Muscle layer of colon (tissue), 2 donors: ENCODE measurements around the gene PRRX2.

ENCODE experiments used
- H3K27ac ChIP-seq: one replicate; pipeline ENCODE4 v1.7.0; 2013; ENCODE audit warnings: low read depth, mild to moderate bottlenecking, low read length, moderate library complexity
- H3K27me3 ChIP-seq, 2 donors: one replicate each; pipeline ENCODE4 v1.7.0; 2013; ENCODE audit warnings: low read length in 2 of 2, mild to moderate bottlenecking in 2 of 2; ENCODE audit not compliant: insufficient read depth in 2 of 2, control insufficient read depth in 1 of 2
- H3K36me3 ChIP-seq: one replicate; pipeline ENCODE4 v1.7.0; 2013; ENCODE audit warnings: mild to moderate bottlenecking, low read length; ENCODE audit not compliant: insufficient read depth
- H3K4me1 ChIP-seq: one replicate; pipeline ENCODE4 v1.7.0; 2013; ENCODE audit warnings: mild to moderate bottlenecking, low read length; ENCODE audit not compliant: insufficient read depth
- H3K4me3 ChIP-seq, 2 donors: one replicate each; pipeline ENCODE4 v1.7.0; 2013; ENCODE audit warnings: low read length in 2 of 2, low read depth in 1 of 2, mild to moderate bottlenecking in 1 of 2, moderate library complexity in 1 of 2
- H3K9ac ChIP-seq: one replicate; pipeline ENCODE4 v1.7.0; 2013; ENCODE audit warnings: low read length
- H3K9me3 ChIP-seq: one replicate; pipeline ENCODE4 v1.7.0; 2013; ENCODE audit warnings: mild to moderate bottlenecking, low read length
- donor health status: abdominal sarcoma.
- donor health status: Adenocarcinoma of cecum.

The PRRX2 gene

DNA sequence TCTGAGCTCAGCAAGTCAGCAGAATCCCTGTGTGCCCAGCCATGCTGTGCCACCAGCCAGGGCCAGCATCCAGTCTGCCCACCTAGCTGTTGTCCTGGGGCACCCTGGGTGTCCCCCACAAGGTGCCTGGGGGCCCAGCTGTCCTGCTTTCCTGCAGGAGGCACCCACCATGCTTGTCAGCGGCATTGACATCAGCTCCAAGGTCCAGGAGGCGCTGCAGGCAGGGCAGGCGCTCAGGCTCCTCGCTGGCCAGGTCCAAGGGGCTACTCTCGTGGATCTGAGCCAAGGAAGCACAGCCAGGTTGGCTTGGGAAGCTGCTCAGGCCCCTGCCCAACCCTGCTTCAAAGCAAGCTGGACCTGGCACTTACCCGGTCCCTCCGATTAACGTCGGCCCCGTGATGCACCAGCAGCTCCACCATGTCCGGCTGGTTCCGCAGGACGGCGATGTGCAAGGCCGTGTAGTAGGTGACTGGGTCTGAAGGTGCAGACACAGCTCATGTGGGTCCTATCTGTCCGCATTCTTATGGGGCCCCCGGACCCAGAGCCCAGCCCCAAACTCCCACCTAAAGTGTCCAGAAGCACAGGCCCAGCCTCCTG, 26.3 kb upstream of the PRRX2 start:
- Histone ChIP-seq H3K36me3 (peaks cover 44% of the 10 kb centered on the region), H3K27ac (no peak overlapping the region), H3K4me3 (no peak overlapping the region), H3K9me3 (no peaks in the 10 kb centered on the region), H3K27me3 (no peaks in the 10 kb centered on the region), H3K4me1 (peaks cover 21% of the 10 kb centered on the region), H3K9ac (no peak overlapping the region)

DNA sequence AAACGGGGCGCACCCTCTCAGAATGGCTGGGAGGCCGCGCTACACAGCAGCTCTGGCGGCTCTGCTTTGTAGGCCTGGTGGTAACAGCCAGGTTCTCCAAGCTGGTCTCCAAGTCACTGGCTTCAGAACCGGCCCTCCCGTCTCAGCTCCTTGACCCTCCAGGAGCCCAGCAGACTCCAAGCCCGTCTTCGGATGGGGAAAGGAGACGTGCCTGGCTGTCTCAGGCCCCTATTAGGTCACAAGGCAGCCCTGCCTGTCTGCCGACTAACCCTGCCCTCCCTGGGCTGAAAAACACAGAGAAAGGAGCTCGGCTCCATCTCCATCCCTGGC, 25.7 kb upstream of the PRRX2 start:
- no peaks in the 10 kb centered on the region for H3K27me3 ChIP-seq
- no peak overlapping the region for H3K27ac ChIP-seq
- H3K9me3 ChIP-seq, result no peaks in the 10 kb centered on the region
- H3K4me1 ChIP-seq, result peaks cover 21% of the 10 kb centered on the region
- H3K4me3 ChIP-seq, result no peak overlapping the region
- no peak overlapping the region for H3K9ac ChIP-seq
- H3K36me3 ChIP-seq, result peaks cover 38% of the 10 kb centered on the region

DNA sequence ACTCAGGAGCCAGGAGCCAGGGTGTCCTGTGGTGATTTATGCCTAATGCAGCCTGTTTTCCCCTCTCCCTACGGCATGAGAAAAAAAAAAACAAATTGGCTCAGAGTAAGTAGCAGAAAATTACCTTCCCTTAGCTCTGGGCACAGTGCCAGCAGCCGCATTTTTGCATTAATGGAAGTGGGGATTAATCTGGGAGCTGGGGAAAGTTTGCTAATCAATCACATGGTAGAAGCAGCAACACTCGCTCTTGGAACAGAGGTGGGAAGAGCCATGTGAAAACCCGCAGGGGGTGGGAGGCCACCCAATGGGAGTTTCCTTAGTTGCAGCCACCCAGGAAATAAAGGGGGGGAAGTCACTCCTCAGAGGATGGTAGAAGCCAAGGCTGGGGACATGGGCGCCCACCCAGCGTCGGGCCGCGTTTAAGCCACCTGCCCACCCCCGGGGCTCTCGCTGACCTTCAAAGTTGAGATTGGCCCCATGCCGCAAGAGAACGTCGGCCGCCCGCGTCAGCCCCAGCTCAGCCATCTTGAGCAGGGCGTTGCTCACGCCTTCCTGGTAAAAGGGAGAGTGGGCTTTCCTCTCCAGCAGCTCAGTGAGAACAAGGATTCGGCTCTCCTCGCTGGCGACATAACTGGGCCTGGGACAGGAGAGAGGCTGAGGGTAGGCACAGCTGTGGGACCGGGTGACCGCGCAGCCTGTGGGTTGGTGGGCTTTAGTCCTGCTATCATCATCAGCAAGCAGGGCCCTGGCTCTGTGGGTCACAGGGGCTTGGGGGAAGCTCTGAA, 25.2 kb upstream of the PRRX2 start:
- H3K27ac ChIP-seq, result no peak overlapping the region
- H3K4me1 ChIP-seq, result peaks cover 21% of the 10 kb centered on the region
- peak overlapping the region in 1 of 2 donors; percentile 87 for H3K4me3 ChIP-seq
- H3K9me3 ChIP-seq, result no peaks in the 10 kb centered on the region
- no peaks in the 10 kb centered on the region for H3K27me3 ChIP-seq
- H3K9ac ChIP-seq, result no peak overlapping the region
- H3K36me3 ChIP-seq, result peaks cover 34% of the 10 kb centered on the region

- no peaks in the 10 kb centered on the region for H3K9me3 ChIP-seq
- H3K4me3 ChIP-seq, result peak overlapping the region; percentile 87 to 88
- H3K9ac ChIP-seq, result peak overlapping the region; percentile 53
- H3K4me1 ChIP-seq, result peaks cover 21% of the 10 kb centered on the region
- peak overlapping the region; percentile 59 for H3K27ac ChIP-seq
- H3K27me3 ChIP-seq, result no peaks in the 10 kb centered on the region
- peaks cover 28% of the 10 kb centered on the region for H3K36me3 ChIP-seq
These were observed 24.3 kb upstream of the PRRX2 start for GRCh38 chr9:129640871-129641749.

- Histone ChIP-seq H3K27me3 (no peaks in the 10 kb centered on the region), H3K4me3 (peak within 1 kb of the TSS; percentile 87 to 88), H3K4me1 (peaks cover 21% of the 10 kb centered on the region), H3K27ac (peak within 1 kb of the TSS; percentile 86), H3K36me3 (peaks cover 26% of the 10 kb centered on the region), H3K9me3 (no peaks in the 10 kb centered on the region), H3K9ac (peak within 1 kb of the TSS; percentile 53)
These were observed 23.5 kb upstream of the PRRX2 start, which contains the start of gene ASB6 for GRCh38 chr9:129641750-129642585. TSS of gene ASB6 (minus strand) at chr9:129642151. CDS start at chr9:129641999, 152 bp downstream.

DNA sequence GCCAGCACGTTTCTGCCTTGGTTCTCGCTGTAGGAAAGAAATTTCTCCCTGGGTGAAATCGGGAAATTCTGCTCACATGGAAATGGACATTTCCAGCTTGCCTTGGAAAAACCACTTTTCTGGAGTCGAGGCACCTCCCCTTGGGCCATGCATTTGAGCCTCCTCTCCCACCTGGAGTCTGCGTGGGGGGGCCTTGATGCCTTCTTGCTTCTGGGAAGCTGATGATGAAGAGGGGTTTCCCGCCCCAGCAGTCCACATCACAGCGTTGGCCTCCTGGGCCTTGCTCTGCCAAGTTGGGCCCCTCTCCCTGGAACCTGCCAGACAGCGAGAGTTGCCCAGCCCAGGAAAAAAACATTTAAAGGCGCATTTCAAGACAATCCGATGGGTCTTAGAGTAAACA, 21.7 kb upstream of the PRRX2 start:
- Histone ChIP-seq H3K9me3 (no peaks in the 10 kb centered on the region), H3K4me3 (no peak overlapping the region), H3K27ac (no peak overlapping the region), H3K9ac (no peak overlapping the region), H3K4me1 (peaks cover 21% of the 10 kb centered on the region), H3K36me3 (peaks cover 8% of the 10 kb centered on the region), H3K27me3 (no peaks in the 10 kb centered on the region)

GRCh38 chr9:129644365-129644764, 21.1 kb upstream of the PRRX2 start:
- H3K4me3 ChIP-seq, result no peak overlapping the region
- H3K27ac ChIP-seq, result no peak overlapping the region

GRCh38 chr9:129644902-129645301, 20.5 kb upstream of the PRRX2 start:
- no peaks in the 10 kb centered on the region for H3K36me3 ChIP-seq
- no peaks in the 10 kb centered on the region for H3K9me3 ChIP-seq
- H3K4me3 ChIP-seq, result no peak overlapping the region
- H3K27ac ChIP-seq, result no peak overlapping the region
- peaks cover 18% of the 10 kb centered on the region for H3K4me1 ChIP-seq
- no peak overlapping the region for H3K9ac ChIP-seq
- no peaks in the 10 kb centered on the region for H3K27me3 ChIP-seq

More at GRCh38 chr9:129644365-129644764, 21.1 kb upstream of the PRRX2 start:
- peaks cover 21% of the 10 kb centered on the region for H3K4me1 ChIP-seq
- no peaks in the 10 kb centered on the region for H3K9me3 ChIP-seq
- H3K9ac ChIP-seq, result no peak overlapping the region
- H3K27me3 ChIP-seq, result no peaks in the 10 kb centered on the region
- H3K36me3 ChIP-seq, result peaks cover 2% of the 10 kb centered on the region

DNA sequence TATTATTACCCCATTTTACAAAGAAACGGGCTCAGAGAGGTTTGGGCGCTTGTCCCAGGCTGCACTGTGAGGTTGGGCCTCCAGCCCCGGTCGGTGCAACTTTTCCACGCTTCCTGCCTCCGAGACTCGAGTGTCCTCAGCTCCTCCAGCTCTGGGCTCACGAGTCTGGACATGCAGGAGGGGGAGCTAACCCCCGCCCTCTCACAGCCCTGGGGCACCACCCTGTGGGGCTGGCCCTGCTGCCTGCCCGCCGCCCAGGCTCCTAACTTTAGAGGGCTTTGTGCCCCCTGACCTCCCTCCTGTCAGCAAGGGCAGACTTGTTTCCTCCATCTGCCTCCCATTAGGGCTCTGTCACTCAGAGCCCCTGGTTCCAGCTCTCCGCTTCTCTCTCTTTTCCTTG, 19.2 kb upstream of the PRRX2 start:
- no peaks in the 10 kb centered on the region for H3K9me3 ChIP-seq
- no peak overlapping the region for H3K9ac ChIP-seq
- H3K27ac ChIP-seq, result no peak overlapping the region
- H3K4me3 ChIP-seq, result no peak overlapping the region
- no peaks in the 10 kb centered on the region for H3K27me3 ChIP-seq
- H3K4me1 ChIP-seq, result peaks cover 5% of the 10 kb centered on the region
- no peaks in the 10 kb centered on the region for H3K36me3 ChIP-seq

DNA sequence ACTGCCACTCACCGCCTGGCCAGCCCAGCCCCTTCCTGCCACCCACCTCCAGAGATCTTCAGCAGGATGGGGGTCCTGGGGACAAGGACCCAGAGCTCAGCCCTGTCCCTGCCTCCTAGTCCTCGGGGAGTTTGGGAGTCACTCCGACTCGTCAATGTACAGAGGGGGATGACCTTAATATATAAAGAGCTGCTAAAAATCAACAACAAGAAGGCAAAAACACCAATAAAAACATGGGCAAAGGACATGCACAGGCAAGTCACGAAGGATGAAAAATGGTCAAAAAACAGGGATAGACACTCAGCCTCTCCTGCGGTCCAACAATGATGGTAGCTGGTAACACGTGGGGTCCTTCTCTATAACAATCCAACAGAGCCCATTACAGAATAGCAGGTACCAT, 18.8 kb upstream of the PRRX2 start:
- H3K9ac ChIP-seq, result no peak overlapping the region
- H3K27ac ChIP-seq, result no peak overlapping the region
- no peak overlapping the region for H3K4me3 ChIP-seq
- H3K27me3 ChIP-seq, result no peaks in the 10 kb centered on the region
- no peaks in the 10 kb centered on the region for H3K9me3 ChIP-seq
- peaks cover 4% of the 10 kb centered on the region for H3K4me1 ChIP-seq
- no peaks in the 10 kb centered on the region for H3K36me3 ChIP-seq

DNA sequence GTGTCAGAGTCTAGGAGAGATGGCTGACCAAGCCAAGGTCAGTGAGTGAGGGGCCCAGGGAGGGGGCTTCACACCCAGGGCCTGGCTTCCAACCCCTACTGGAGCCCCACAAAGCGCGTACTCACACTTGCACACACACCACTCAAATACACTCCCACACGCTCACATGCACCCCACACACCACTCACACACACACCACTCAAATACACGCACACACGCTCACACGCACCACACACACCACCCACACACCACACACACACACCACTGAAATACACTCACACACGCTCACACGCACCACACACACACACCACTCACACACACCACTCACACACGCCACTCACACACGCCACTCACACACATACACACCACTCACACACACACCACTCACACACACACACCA, 17.8 kb upstream of the PRRX2 start:
- no peak overlapping the region for H3K27ac ChIP-seq
- peaks cover under 1% of the 10 kb centered on the region for H3K4me1 ChIP-seq

More for the DNA sequence above, 17.8 kb upstream of the PRRX2 start:
- Histone ChIP-seq H3K36me3 (no peaks in the 10 kb centered on the region), H3K9me3 (no peaks in the 10 kb centered on the region), H3K9ac (no peak overlapping the region), H3K4me3 (no peak overlapping the region), H3K27me3 (no peaks in the 10 kb centered on the region)
